NT2/D1 (cell line): ENCODE measurements around the gene MYL4.

Experiments used
- SUZ12 ChIP-seq: IDR thresholded peaks from 2 replicates; pipeline ENCODE4 v1.6.1; 2011; ENCODE audit not compliant: insufficient read length, insufficient read depth; ENCODE audit errors: extremely low read depth
- YY1 ChIP-seq: IDR thresholded peaks from 2 replicates; pipeline ENCODE4 v1.6.1; 2011; ENCODE audit not compliant: insufficient read length, insufficient read depth
- ZNF274 ChIP-seq: IDR thresholded peaks from 2 replicates; pipeline ENCODE4 v1.6.1; 2011; ENCODE audit warnings: mild to moderate bottlenecking, low read depth, low read length

DNA sequence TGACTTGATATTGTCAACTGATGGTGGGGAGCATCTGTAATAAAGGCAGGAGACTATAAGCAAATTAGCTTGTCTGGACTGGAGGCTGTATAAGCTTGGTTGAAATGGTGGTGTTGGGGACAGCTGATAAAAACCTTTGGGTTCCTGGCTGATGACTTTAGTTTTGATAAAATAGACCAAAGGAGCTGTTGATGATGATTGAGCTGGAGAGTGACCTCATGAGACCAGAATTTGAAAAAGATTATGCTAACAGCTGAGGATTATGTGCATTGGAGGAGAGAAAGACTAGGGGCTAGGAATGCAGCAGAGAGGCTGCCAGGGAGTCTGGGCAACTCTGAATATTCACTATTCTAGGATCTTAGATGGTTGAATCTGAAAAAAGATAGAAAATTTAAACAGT is 11.3 kb upstream of the MYL4 start:
- no peak for TF ChIP-seq YY1
- no peak for TF ChIP-seq ZNF274
- TF ChIP-seq SUZ12 = no peak
